ENCODE results near the gene TRIM51. TPM values are rescaled to one million over a fixed set of nuclear protein-coding genes. Genes with fewer than 3 reads are reported as not detected.
"Not testable (repeated sequence)": the region's sequence is repeated elsewhere in the genome, so short reads cannot be mapped to it uniquely, and the experiment has no call there.

TRIM51 gene, protein sequence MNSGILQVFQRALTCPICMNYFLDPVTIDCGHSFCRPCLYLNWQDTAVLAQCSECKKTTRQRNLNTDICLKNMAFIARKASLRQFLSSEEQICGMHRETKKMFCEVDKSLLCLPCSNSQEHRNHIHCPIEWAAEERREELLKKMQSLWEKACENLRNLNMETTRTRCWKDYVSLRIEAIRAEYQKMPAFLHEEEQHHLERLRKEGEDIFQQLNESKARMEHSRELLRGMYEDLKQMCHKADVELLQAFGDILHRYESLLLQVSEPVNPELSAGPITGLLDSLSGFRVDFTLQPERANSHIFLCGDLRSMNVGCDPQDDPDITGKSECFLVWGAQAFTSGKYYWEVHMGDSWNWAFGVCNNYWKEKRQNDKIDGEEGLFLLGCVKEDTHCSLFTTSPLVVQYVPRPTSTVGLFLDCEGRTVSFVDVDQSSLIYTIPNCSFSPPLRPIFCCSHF
- not detected in 2 replicates for total RNA-seq (2012; rRNA removed)

DNA sequence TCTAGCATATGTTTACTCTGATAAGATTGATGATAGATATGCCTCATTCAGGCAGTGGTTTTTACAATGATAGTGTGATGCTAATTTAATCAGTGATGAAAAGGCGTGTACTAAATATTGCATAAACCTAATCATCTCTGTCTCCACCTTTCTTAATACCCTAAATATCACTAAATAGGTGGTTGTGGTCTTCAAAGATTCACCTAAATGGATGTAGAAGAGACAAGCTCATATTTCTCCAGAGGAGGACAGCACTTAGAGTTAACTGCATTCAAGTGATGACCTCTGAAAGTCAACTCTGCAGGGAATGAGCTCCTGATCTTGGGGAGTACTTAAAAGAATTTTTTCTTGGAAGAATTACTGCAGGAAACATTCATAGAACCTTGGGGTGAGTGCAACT is at the start of gene TRIM51:
TSS of gene TRIM51 (plus strand) at position 301 of the 400 bp plus-strand sequence. CDS start 2,132 bp downstream, outside the sequence.
- not testable (repeated sequence) for H3K27me3 ChIP-seq (ENCODE audit: control insufficient read depth, insufficient read depth, low read length); H3K4me3 ChIP-seq (ENCODE audit: low read length); H3K9me3 ChIP-seq (replicated peaks; ENCODE audit: low read length); H3K36me3 ChIP-seq (ENCODE audit: insufficient read depth, low read length); H3K4me2 ChIP-seq (ENCODE audit: low read length); H3K4me1 ChIP-seq (ENCODE audit: control insufficient read depth, insufficient read depth, low read length); H3K9ac ChIP-seq (ENCODE audit: low read depth, low read length)

DNA sequence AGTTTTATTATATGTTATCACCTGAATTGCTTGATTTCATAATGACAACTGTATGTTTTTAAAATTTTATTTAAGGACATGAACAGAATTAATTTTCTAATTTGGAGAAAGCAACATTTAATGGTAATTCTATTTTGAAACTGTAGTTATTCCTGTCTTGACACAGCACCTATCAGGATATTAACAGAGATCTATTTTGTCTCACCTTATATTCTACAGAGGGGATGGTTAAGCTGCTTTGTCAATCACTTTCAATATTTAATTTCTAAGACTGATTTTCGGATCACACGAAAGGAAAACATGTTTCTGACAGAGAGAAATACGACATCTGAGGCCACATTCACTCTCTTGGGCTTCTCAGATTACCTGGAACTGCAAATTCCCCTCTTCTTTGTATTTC is 44.6 kb upstream of the TRIM51 start, which contains the start of gene OR5D16:
TSS of gene OR5D16 (plus strand) at position 301 of the 400 bp plus-strand sequence. CDS start at position 301, 0 bp downstream.
- Histone ChIP-seq H3K27me3 (ENCODE audit: control insufficient read depth, insufficient read depth, low read length) (no peaks in the 10 kb centered on the region), H3K36me3 (ENCODE audit: insufficient read depth, low read length) (no peaks in the 10 kb centered on the region), H3K4me1 (ENCODE audit: control insufficient read depth, insufficient read depth, low read length) (no peaks in the 10 kb centered on the region), H3K9me3 (replicated peaks; ENCODE audit: low read length) (no peaks in the 10 kb centered on the region), H3K9ac (ENCODE audit: low read depth, low read length) (no peak within 1 kb of the TSS), H3K4me2 (ENCODE audit: low read length) (no peak within 1 kb of the TSS), H3K4me3 (ENCODE audit: low read length) (no peak within 1 kb of the TSS)

DNA sequence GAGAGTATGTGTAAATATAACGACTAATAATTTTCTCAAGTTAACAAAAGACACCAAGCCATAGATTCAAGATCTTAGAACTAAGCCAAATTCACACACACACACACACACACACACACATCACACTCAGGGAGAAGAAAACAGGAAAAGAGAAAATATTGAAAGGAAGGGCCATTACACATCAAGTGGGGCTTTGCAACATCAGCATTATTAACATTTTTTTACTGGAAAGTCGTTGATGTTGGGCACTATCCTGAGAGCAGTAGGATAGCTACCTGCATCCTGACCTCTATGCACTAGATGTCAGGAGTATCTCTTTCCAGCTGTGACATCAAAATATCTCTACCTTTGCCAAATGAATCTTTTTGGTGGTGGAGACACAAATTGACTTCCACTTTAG is 35.6 kb upstream of the TRIM51 start:
- Histone ChIP-seq H3K9ac (ENCODE audit: low read depth, low read length) (no peak overlapping the region), H3K9me3 (replicated peaks; ENCODE audit: low read length) (no peaks in the 10 kb centered on the region), H3K4me3 (ENCODE audit: low read length) (no peak overlapping the region)

DNA sequence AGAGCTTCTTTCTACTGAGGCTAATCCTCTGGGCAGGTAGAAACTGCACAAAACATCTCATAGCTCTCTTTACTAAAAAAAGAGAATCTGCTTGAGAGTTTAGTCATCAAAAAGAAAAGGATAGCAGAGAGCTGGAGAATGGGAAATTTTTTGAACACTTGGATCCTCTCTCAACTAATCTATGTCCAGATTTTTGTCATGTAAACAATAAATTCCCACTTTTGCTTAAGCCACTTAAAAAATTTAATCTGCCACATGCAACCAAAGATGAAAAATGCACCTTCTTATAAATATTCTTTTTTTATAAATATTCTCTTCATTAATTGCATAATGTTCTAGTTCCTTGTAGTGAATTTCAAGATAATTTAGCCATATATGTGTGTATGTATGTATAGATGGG is 34.1 kb upstream of the TRIM51 start:
- H3K27me3 ChIP-seq (ENCODE audit: control insufficient read depth, insufficient read depth, low read length) = no peaks in the 10 kb centered on the region
- no peaks in the 10 kb centered on the region for H3K4me1 ChIP-seq (ENCODE audit: control insufficient read depth, insufficient read depth, low read length)
- no peaks in the 10 kb centered on the region for H3K9me3 ChIP-seq (replicated peaks; ENCODE audit: low read length)
- H3K9ac ChIP-seq (ENCODE audit: low read depth, low read length) = no peak overlapping the region
- no peaks in the 10 kb centered on the region for H3K36me3 ChIP-seq (ENCODE audit: insufficient read depth, low read length)
- H3K4me2 ChIP-seq (ENCODE audit: low read length) = no peak overlapping the region
- H3K4me3 ChIP-seq (ENCODE audit: low read length) = no peak overlapping the region

More for the DNA sequence above, 35.6 kb upstream of the TRIM51 start:
- H3K4me1 ChIP-seq (ENCODE audit: control insufficient read depth, insufficient read depth, low read length) = no peaks in the 10 kb centered on the region
- no peak overlapping the region for H3K4me2 ChIP-seq (ENCODE audit: low read length)
- no peaks in the 10 kb centered on the region for H3K36me3 ChIP-seq (ENCODE audit: insufficient read depth, low read length)
- no peaks in the 10 kb centered on the region for H3K27me3 ChIP-seq (ENCODE audit: control insufficient read depth, insufficient read depth, low read length)

DNA sequence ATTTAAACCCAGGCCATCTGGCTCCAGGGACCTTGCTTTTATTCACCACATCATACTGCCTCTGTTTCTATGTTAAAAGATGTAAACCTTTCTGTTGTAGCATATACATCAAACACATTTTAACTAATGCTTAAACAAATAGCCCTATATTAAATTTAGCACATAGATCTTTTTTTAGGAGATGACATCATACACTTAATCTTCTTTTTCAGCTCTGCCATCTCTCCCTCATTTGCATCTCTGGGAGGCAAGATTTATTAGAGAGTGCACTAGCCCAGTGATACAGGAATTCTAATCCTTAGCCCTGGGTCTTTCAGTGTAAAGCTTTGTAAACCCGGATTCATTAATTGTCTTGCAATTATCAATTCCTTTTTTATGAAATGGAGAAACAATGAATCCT is 31.0 kb upstream of the TRIM51 start:
- Histone ChIP-seq H3K27me3 (ENCODE audit: control insufficient read depth, insufficient read depth, low read length) (no peaks in the 10 kb centered on the region), H3K9ac (ENCODE audit: low read depth, low read length) (no peak overlapping the region), H3K4me3 (ENCODE audit: low read length) (no peak overlapping the region)

DNA sequence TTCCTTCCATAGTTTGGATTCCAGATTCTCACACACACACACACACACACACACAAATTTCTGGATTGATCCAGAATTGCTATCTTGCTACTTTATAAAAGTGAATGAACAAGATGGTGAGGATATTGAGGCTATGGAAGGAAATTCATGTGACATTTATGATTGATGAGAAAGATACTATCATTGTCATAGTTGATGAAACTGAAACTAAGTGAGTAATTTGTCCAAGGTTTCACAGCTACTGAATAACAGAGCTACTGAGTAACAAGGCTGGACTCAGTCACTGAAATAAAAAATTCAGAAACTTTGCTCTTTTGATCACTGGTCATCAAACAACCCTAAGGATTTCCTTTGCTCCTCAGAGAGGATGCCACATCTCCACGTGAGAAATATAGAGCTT is 28.4 kb upstream of the TRIM51 start:
- Histone ChIP-seq H3K27me3 (ENCODE audit: control insufficient read depth, insufficient read depth, low read length) (no peaks in the 10 kb centered on the region), H3K4me2 (ENCODE audit: low read length) (no peak overlapping the region), H3K4me3 (ENCODE audit: low read length) (no peak overlapping the region), H3K9ac (ENCODE audit: low read depth, low read length) (no peak overlapping the region), H3K4me1 (ENCODE audit: control insufficient read depth, insufficient read depth, low read length) (no peaks in the 10 kb centered on the region), H3K36me3 (ENCODE audit: insufficient read depth, low read length) (no peaks in the 10 kb centered on the region), H3K9me3 (replicated peaks; ENCODE audit: low read length) (peaks cover 9% of the 10 kb centered on the region)

More for the DNA sequence above, 31.0 kb upstream of the TRIM51 start:
- Histone ChIP-seq H3K4me1 (ENCODE audit: control insufficient read depth, insufficient read depth, low read length) (no peaks in the 10 kb centered on the region), H3K36me3 (ENCODE audit: insufficient read depth, low read length) (no peaks in the 10 kb centered on the region), H3K9me3 (replicated peaks; ENCODE audit: low read length) (peaks cover 9% of the 10 kb centered on the region), H3K4me2 (ENCODE audit: low read length) (no peak overlapping the region)

DNA sequence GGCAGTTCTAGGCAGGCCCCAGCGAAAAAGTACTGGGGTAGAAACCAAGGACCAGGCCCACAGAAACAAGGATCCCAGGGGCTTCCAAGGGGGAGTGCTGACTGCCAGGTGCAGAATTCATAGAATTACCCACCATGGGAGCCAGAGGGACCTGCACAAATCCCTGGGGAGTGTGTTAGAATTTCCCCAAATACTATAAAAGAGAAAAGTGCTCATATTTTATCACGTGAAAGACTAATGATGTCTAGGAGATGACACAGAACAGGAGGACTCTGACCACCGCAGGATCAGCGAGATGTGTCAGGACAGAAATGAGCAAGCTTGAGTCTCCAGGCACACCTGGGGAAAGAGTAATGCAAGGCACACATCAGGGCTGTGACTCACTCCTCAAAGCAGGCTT is 15.7 kb upstream of the TRIM51 start:
- not testable (repeated sequence) for H3K4me2 ChIP-seq (ENCODE audit: low read length); H3K4me1 ChIP-seq (ENCODE audit: control insufficient read depth, insufficient read depth, low read length); H3K36me3 ChIP-seq (ENCODE audit: insufficient read depth, low read length); H3K9ac ChIP-seq (ENCODE audit: low read depth, low read length); H3K27me3 ChIP-seq (ENCODE audit: control insufficient read depth, insufficient read depth, low read length); H3K9me3 ChIP-seq (replicated peaks; ENCODE audit: low read length); H3K4me3 ChIP-seq (ENCODE audit: low read length)

DNA sequence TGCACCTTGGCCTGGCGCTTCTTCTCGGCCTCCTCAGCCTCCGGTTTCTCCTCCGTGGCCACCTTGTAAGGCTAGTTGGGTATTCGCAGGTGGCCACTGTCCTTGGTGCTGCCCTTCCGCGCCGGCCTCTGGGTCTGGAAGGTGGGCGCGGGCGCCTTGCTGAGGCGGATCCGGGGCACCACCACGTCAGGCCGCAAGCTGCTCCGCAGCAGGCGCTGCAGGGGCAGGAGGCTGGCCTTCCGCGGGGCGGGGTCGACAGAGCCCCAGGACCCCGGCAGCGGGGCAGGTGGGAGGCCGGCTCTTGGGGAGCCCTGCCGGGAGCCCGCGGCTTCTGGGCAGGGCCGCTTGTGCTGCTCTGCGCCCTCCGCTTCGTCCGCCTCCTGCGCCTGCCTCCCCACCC is 10.4 kb upstream of the TRIM51 start:
- not testable (repeated sequence) for H3K9me3 ChIP-seq (replicated peaks; ENCODE audit: low read length); H3K36me3 ChIP-seq (ENCODE audit: insufficient read depth, low read length); H3K9ac ChIP-seq (ENCODE audit: low read depth, low read length); H3K27me3 ChIP-seq (ENCODE audit: control insufficient read depth, insufficient read depth, low read length); H3K4me1 ChIP-seq (ENCODE audit: control insufficient read depth, insufficient read depth, low read length); H3K4me3 ChIP-seq (ENCODE audit: low read length); H3K4me2 ChIP-seq (ENCODE audit: low read length)

DNA sequence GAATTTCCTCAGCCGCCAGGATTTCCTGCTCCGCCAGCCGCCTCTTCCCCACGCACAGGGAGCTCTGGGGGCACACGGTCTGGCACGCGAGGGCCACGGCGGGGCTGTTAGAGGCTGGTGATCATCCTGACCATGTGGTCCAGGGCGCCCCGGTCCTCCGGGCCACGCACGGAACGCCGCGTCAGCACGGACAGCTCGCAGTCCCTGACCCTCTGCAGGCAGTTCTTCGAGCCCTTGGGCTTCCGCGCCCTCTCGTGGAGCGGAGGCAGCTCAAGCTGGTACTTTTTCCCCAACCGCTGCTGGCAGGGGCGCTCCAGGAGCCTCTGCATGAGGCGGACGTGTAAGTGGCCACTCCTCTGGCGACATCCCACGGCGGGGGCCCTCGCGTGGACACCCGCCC is 10.0 kb upstream of the TRIM51 start:
- H3K9ac ChIP-seq (ENCODE audit: low read depth, low read length); H3K27me3 ChIP-seq (ENCODE audit: control insufficient read depth, insufficient read depth, low read length); H3K4me3 ChIP-seq (ENCODE audit: low read length); H3K9me3 ChIP-seq (replicated peaks; ENCODE audit: low read length); H3K4me2 ChIP-seq (ENCODE audit: low read length); H3K4me1 ChIP-seq (ENCODE audit: control insufficient read depth, insufficient read depth, low read length); H3K36me3 ChIP-seq (ENCODE audit: insufficient read depth, low read length): not testable (repeated sequence)

DNA sequence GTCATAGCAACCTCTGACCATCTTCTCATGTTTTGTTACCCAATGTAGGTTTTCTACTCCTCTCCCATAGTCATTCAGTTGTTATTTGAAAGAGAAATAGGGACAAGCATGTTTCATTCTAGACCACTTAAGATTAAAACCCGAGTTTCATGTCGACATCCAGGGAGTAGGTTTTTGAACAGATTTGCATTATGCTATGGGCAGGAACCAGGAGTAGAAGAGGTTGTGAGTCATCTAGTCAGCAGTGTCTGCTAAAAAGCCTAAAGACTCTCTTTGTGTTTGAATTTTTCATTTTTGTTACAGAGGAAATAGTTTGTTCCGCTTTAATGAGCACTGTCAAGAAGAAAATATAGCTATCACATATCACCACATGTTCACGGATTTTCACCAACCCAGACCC is 1.9 kb downstream of the TRIM51 start:
- not testable (repeated sequence) for H3K9me3 ChIP-seq (replicated peaks; ENCODE audit: low read length); H3K4me1 ChIP-seq (ENCODE audit: control insufficient read depth, insufficient read depth, low read length); H3K9ac ChIP-seq (ENCODE audit: low read depth, low read length); H3K4me3 ChIP-seq (ENCODE audit: low read length); H3K4me2 ChIP-seq (ENCODE audit: low read length); H3K27me3 ChIP-seq (ENCODE audit: control insufficient read depth, insufficient read depth, low read length); H3K36me3 ChIP-seq (ENCODE audit: insufficient read depth, low read length)

DNA sequence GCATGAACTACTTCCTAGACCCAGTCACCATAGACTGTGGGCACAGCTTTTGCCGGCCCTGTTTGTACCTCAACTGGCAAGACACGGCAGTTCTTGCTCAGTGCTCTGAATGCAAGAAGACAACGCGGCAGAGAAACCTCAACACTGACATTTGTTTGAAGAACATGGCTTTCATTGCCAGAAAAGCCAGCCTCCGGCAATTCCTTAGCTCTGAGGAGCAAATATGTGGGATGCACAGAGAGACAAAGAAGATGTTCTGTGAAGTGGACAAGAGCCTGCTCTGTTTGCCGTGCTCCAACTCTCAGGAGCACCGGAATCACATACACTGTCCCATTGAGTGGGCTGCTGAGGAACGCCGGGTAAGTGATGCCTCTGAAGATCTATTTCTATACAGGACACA is 2.4 kb downstream of the TRIM51 start:
- not testable (repeated sequence) for H3K4me3 ChIP-seq (ENCODE audit: low read length); H3K9me3 ChIP-seq (replicated peaks; ENCODE audit: low read length); H3K4me2 ChIP-seq (ENCODE audit: low read length)

DNA sequence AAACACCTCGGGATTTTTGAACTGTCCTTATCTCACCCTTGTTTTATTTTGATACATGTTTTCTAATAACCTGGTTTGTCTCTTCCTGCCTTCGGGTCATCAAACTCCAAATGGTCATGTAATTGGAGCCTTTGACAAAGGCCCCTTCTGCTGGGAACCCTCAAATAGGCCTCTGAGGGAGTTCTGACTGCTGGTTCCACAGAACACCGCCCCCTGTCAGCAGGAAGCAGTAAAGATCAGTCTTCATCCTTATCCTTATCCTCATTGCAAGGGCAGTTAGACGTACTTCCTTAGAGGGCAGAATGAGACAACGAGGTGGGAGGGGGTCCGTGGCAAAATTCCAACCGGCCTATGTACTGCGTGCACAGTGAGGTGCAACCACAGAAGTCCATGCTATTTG is 12.1 kb downstream of the TRIM51 start:
- no peaks in the 10 kb centered on the region for H3K27me3 ChIP-seq (ENCODE audit: control insufficient read depth, insufficient read depth, low read length)
- H3K4me1 ChIP-seq (ENCODE audit: control insufficient read depth, insufficient read depth, low read length) = no peaks in the 10 kb centered on the region
- no peak overlapping the region for H3K4me3 ChIP-seq (ENCODE audit: low read length)
- H3K9me3 ChIP-seq (replicated peaks; ENCODE audit: low read length) = peaks cover 5% of the 10 kb centered on the region
- no peak overlapping the region for H3K4me2 ChIP-seq (ENCODE audit: low read length)
- H3K36me3 ChIP-seq (ENCODE audit: insufficient read depth, low read length) = no peaks in the 10 kb centered on the region
- no peak overlapping the region for H3K9ac ChIP-seq (ENCODE audit: low read depth, low read length)

More for the DNA sequence above, 2.4 kb downstream of the TRIM51 start:
- not testable (repeated sequence) for H3K9ac ChIP-seq (ENCODE audit: low read depth, low read length); H3K4me1 ChIP-seq (ENCODE audit: control insufficient read depth, insufficient read depth, low read length); H3K27me3 ChIP-seq (ENCODE audit: control insufficient read depth, insufficient read depth, low read length); H3K36me3 ChIP-seq (ENCODE audit: insufficient read depth, low read length)

Measured in skeletal muscle satellite cell (primary cell).